Esophagus squamous epithelium (tissue), 4 donors: ENCODE data around the gene JARID2.

Experiments used
- CTCF ChIP-seq, 6 experiments: fragments of 450-650 bp in 4 of 6; fragments of 200-600 bp in 2 of 6; sonication (generic) in 2 of 6; IDR thresholded peaks; one replicate each; pipeline ENCODE4 v1.5.1; 2016 to 2019; ENCODE audit warnings: antibody characterized with exemption in 6 of 6, mild to moderate bottlenecking in 4 of 6, moderate library complexity in 4 of 6
- POLR2A ChIP-seq, 4 donors: fragments of 450-650 bp; IDR thresholded peaks; one replicate each; pipeline ENCODE4 v1.6.1; 2017; ENCODE audit warnings: antibody characterized with exemption in 4 of 4, mild to moderate bottlenecking in 4 of 4, moderate library complexity in 3 of 4

GRCh38 chr6:15255909-15256395 lies 10.1 kb downstream of the JARID2 start:
- TF ChIP-seq CTCF (IDR thresholded peaks at IDR 0.05) = no peak
- TF ChIP-seq POLR2A (IDR thresholded peaks at IDR 0.05) = no peak
